ENCODE measurements around the gene PTPRK.

DNA sequence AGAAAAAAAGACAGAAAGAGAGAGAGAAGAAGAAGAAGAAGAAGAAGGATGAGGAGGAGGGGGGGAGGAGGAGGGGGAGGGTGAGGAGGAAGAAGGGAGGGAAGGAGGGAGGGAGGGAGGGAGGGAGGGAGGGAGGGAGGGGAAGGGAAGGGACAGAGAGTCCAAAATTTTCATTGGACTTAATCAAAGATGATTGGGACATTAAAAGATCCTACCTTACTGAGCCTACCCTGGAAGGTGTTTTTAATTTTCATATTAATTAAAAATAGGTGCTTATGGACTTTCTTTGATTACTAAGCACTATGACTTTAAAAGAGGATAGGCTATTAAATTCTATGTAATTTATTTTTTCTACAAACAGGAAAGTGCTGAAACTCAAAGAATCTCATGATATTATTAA, 319.6 kb downstream of the PTPRK start:
- TF ChIP-seq, protein P1, sequence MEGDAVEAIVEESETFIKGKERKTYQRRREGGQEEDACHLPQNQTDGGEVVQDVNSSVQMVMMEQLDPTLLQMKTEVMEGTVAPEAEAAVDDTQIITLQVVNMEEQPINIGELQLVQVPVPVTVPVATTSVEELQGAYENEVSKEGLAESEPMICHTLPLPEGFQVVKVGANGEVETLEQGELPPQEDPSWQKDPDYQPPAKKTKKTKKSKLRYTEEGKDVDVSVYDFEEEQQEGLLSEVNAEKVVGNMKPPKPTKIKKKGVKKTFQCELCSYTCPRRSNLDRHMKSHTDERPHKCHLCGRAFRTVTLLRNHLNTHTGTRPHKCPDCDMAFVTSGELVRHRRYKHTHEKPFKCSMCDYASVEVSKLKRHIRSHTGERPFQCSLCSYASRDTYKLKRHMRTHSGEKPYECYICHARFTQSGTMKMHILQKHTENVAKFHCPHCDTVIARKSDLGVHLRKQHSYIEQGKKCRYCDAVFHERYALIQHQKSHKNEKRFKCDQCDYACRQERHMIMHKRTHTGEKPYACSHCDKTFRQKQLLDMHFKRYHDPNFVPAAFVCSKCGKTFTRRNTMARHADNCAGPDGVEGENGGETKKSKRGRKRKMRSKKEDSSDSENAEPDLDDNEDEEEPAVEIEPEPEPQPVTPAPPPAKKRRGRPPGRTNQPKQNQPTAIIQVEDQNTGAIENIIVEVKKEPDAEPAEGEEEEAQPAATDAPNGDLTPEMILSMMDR (conservative IDR thresholded peaks at IDR 0.05 in 1 of 2, IDR thresholded peaks at IDR 0.05 in 1 of 2; ENCODE audit: low read depth in 1 of 2, low read length in 2 of 2), result no peak
- no peak for TF ChIP-seq EZH2 (IDR thresholded peaks at IDR 0.05; ENCODE audit: low read length, missing control alignments)

Data from fibroblast of lung (primary cell).